Measurements from ENCODE around the gene MARCHF6.

DNA sequence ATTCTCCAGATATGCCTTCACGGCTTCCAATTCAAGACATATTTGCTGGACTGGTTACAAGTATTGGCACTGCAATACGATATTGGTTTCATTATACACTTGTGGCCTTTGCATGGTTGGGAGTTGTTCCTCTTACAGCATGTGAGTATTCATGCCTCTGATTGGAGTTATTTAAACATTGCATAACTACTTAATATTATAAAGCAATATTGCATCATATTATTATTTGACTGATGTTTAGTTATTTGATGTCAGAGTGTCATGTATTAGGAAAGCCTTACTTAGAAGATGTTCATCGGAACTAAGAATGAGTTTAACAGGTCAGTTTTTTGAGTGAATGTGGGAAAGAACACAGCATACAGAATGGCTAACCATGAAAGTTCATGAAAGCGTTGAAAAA, 28.3 kb downstream of the MARCHF6 start:
- TF ChIP-seq TAF1 (IDR thresholded peaks at IDR 0.05; ENCODE audit: low read depth, low read length), result no peak
- TF ChIP-seq PAX5 (IDR thresholded peaks at IDR 0.05; ENCODE audit: insufficient read depth, low read length, severe bottlenecking), result no peak

Measured in GM12891 (cell line).